HG02798 (cell line): ENCODE data around the gene PCBP3.
A peak's percentile ranks its signal among the peaks of the same experiment; 100 is the strongest.
"Not testable (repeated sequence)": the region's sequence is repeated elsewhere in the genome, so short reads cannot be mapped to it uniquely, and the experiment has no call there.

Source experiments
- ATAC-seq: cut with Tn5 transposase; IDR thresholded peaks from one replicate; pipeline ENCODE4 v1.9.1; 2021; ENCODE audit warnings: mild to moderate bottlenecking; ENCODE audit not compliant: unreplicated experiment, poor library complexity

The PCBP3 gene

GRCh38 chr21:45612665-45613019 lies 30.9 kb upstream of the PCBP3 start:
- not testable (repeated sequence) for ATAC-seq

- no peak for ATAC-seq
Observed at GRCh38 chr21:45613396-45613795, 30.1 kb upstream of the PCBP3 start.

GRCh38 chr21:45613881-45614280 lies 29.6 kb upstream of the PCBP3 start:
- ATAC-seq: no peak

DNA sequence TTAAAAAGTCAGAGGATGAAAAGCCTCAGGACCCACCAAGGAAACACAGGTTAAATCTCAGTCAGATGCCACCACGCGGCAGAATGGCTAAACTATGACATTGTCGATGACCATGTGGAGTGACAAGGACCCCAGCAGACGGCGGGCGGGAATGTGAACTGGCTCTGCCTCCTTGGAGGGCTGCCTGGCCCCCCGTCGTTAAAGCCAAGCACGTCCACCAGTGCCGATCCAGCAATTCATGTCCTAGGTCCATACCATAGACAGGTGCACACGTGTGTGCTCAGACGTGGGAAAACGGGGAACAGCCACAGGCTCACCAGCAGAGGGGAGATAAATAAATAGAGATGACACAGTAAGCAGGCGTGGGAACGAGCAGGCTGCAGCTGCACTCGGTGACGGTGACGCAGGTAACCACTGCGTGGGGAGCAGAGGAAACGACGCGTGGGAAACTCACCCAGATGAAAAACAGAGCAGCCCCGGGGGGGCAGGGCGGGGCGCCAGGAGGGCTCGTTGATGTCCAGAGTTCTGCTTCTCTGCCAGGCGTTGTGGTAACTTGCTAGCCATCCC lies 28.3 kb upstream of the PCBP3 start:
- ATAC-seq: peak; percentile 72

- no peak for ATAC-seq
Observed at GRCh38 chr21:45617021-45617921, 26.3 kb upstream of the PCBP3 start.

DNA sequence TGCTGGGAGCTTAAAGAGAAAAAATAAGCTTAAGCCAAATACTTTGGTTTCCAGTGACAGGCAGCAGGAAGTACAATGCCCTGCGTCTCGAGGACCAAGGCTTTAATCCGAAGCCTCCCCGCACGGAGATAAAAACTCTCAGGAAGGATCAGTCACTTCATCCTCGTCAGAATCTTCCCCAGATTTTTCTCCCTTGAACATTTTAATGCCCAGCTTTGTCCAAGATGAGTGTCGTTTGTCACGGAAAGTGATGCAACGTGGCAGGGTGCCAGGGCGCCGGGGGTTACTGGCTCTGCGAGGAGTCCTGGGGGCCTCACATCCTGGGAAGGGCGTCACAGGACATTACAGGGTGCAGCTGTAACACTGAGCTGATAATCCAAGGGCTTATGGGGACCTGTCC lies 25.2 kb upstream of the PCBP3 start:
- no peak for ATAC-seq

DNA sequence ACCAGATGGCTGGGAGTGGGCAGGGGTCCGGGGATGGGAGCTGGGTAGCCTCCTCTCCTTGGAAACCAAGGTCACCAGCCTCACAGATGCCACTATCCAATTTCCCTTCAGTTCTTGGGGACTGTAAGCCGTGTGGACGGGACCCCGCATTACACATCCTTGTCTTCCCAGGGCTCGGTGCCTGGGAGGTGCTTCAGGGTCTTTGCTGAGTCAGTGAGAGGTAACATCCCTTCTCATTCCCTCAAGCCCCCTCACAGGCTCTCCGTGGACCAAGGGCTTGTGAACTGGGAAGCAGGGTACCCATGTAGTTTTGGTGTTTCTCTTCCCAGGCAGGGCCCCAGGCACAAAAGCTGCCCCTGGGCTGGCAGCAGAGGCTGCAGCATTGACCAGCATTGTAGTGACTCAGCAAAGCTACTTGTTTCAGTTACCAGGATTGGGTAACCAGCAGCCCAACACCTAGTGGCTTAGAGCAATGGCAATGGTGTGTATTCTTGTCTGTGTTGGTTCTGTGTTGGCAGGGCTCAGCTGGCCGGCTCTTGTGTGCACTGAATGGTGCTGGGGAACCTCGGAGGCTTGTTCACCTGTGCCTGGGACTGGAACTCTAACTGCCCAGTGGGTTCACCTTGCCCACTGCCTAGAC lies 24.6 kb upstream of the PCBP3 start:
- no peak for ATAC-seq

DNA sequence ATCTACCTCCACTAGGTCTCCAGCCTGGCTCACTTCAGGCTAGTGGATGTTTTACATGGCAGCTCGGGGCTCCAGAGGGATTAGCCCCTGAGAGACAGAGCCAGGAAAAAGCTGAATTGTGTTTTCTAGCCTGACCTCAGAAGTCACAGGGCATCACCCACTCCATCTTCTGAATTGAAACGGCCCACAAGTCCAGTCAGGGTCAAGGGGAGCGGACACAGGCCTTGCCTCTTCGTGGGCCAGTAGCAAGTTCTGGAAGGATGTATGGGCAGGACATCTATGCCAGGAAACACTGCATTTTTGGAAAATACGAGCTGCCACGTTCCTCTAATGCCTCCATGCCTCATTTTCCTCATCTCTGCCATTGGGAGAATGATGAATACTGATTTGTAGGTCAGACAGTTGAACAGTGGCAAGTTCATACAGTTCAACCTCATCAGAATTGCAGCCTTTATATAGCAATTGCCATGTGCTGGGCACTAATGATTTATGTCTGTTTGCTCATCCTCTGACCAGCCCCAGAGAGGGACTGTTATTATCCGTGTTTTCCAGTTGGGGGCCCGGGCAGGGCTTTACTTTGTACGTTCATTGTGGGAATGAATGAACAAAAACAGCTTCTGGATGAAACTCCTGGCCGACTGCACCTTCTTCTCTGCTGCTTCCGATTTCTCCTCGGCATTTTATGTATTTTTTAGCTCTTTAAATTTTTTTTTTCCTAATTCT lies 23.2 kb upstream of the PCBP3 start:
- ATAC-seq: no peak

DNA sequence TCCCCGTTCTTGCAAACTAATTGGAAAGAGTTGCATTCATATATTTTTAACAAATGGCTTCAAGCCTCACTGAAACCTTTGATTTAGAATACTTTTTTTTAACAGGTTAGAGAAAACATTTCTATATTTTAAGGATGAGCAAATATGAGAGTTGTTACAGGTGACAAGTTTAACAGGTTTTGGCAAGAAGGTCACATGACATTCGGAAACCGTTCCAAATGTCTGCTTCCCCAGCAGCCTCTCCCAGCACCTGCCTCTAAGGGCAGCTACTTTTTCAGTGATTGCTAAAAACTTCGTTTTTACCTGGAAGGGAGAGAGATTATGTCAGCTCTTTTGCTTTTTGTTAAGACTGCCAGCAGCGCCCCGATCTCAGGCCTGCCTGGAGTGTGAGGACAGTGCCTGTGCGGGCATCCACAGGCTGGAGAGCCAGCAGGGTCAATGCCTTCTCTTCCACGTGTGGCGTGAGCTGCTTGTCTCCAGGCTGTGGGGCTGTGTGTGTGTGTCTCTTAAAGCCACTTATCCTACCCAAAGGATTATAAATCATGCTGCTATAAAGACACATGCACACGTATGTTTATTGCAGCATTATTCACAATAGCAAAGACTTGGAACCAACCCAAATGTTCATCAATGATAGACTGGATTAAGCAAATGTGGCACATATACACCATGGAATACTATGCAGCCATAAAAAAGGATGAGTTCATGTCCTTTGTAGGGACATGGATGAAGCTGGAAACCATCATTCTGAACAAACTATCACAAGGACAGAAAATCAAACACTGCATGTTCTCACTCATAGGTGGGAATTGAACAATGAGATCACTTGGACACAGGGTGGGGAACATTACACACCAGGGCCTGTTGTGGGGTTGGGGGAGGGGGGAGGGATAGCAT lies 21.8 kb upstream of the PCBP3 start:
- ATAC-seq: not testable (repeated sequence)

- no peak for ATAC-seq
Observed at GRCh38 chr21:45622416-45623097, 21.0 kb upstream of the PCBP3 start.

DNA sequence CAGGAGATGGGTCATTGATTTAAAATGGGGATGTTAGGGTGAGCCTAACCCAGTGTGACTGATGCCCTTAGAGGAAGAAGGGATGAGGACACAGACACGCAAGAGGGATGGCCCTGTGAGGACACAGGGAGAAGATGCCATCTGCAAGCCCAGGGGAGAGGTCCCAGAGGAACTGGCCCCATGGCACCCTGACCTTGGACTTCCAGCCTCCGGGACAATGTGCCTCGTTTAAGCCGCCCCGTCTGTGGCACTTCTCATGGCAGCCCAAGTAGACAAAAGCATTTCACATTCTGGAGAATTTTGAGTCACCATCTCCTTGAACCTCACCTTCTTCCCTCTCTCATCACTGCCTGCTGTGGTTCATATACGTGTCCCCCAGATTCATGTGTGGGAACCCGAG lies 20.1 kb upstream of the PCBP3 start:
- ATAC-seq: no peak

- not testable (repeated sequence) for ATAC-seq
Observed at GRCh38 chr21:45626127-45626526, 17.4 kb upstream of the PCBP3 start.

DNA sequence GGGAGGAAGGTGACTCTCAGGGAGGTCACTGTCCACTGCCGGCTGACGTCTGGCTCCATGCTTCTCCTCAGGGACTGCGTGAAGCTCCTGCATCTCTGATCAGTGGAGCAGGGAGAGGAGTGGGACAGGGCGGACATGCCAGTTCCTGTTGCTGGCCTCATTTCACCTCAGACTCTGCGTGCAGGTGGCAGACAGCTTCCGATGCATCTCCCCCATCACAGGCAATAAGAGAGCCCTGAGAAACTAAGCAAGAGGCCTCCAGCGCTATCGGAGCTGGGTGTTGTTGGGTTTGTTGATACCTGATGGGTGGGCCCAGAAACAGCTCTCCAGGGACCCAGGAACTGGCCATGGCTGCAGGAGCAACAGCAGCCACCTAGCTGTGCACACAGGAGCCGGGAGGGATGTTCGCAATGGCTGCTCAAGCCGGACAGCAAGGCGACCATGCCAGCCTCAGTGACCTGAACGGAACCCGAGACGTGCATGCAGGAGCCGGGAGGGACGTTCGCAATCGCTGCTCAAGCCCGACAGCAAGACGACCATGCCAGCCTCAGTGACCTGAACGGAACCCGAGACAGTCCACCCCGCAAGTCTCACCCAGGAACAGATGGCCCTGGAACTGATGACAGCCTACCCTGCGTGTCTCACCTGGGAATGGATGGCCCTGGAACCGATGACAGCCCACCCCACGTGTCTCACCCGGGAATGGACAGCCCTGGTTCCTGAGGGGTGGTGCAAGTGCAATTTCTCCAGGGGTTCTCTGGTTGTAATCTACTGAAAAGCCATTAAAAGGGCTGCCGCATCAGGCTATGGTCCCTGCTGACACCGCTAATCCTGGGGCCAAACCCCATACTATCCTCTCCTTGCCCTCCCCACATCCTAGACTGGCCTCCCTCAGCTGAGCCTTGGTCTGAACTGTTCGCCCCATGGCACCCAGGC lies 14.2 kb upstream of the PCBP3 start:
- no peak for ATAC-seq

- ATAC-seq: no peak
Observed at GRCh38 chr21:45630066-45630694, 13.3 kb upstream of the PCBP3 start.

DNA sequence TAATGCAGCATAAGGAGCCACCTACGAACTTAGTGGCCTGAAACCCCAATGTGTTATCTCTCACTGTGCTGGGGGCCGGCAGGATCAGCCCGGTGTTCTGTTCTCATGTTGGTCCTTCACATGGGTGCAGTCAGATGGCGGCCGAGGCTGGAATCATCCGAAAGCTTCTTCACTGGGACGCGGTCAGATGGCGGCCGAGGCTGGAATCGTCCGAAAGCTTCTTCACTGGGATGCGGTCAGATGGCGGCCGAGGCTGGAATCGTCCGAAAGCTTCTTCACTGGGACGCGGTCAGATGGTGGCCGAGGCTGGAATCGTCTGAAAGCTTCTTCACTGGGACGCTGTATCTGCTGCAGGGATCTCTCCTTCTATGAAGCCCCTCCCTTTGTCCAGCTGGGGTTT lies 12.6 kb upstream of the PCBP3 start:
- no peak for ATAC-seq

- ATAC-seq: no peak
Observed at GRCh38 chr21:45631540-45631939, 12.0 kb upstream of the PCBP3 start.

- no peak for ATAC-seq
Observed at GRCh38 chr21:45632160-45632559, 11.4 kb upstream of the PCBP3 start.
